ENCODE data around the gene GNA15. TPM values are rescaled to one million over a fixed set of nuclear protein-coding genes. Genes with fewer than 3 reads are reported as not detected.

GNA15 gene
- total and polyA plus RNA-seq, 2 donors (not counting 3 experiments of a cell fraction or from before 2014, with no cell fraction given): 0.17 TPM; not detected in 1

- BruUV-seq (replicated peaks): no TSS peak
- CTCF ChIA-PET: interaction anchor here (1.5 to 1.8 kb wide), 2 partner anchors 23 to 202 kb away, joined by 4 to 10 read pairs; no protein-coding TSS in a partner anchor
- H3K79me2 ChIP-seq (ENCODE audit: control insufficient read depth, insufficient read depth, low read length): no peaks in the 10 kb centered on the region
These were observed 16.6 kb downstream of the GNA15 start for GRCh38 chr19:3152419-3152780.

More at GRCh38 chr19:3152419-3152780, 16.6 kb downstream of the GNA15 start:
- no peaks in the 10 kb centered on the region for H3K27me3 ChIP-seq (ENCODE audit: control insufficient read depth in 2 of 2, insufficient read depth in 2 of 2, low read length in 2 of 2)
- no peaks in the 10 kb centered on the region for H4K20me1 ChIP-seq (replicated peaks; ENCODE audit: control insufficient read depth, extremely low read depth, insufficient read depth, low read length)
- TF ChIP-seq POLR2AphosphoS5 (IDR thresholded peaks at IDR 0.05; ENCODE audit: insufficient read depth, low read depth, low read length) (no peak), FOS (IDR thresholded peaks at IDR 0.05; ENCODE audit: borderline replicate concordance, insufficient read depth, low read length) (no peak), POLR2A (IDR thresholded peaks at IDR 0.05; ENCODE audit: low read depth, low read length) (no peak), EZH2 (IDR thresholded peaks at IDR 0.05; ENCODE audit: borderline replicate concordance, low read depth, low read length, severe bottlenecking) (no peak), MYC (IDR thresholded peaks at IDR 0.05; ENCODE audit: low read depth, low read length) (no peak), MAX (IDR thresholded peaks at IDR 0.05; ENCODE audit: insufficient read depth, insufficient read length) (no peak), GATA2 (IDR thresholded peaks at IDR 0.05; ENCODE audit: insufficient read depth, insufficient read length, low read depth, low read length) (no peak), JUN (IDR thresholded peaks at IDR 0.05; ENCODE audit: borderline replicate concordance, insufficient read depth, insufficient read length, low read depth) (no peak), CTCF (IDR thresholded peaks at IDR 0.05; ENCODE audit: extremely low read depth in 1 of 2, insufficient read depth in 1 of 2, low read depth in 1 of 2, low read length in 2 of 2) (no peak)
- dilution Hi-C loops (cut with MboI; ENCODE audit: extremely low pct_ligation_motif_present, low sequenced_read_pairs): no loop called here
- H3K9me3 ChIP-seq (replicated peaks; ENCODE audit: control insufficient read depth, insufficient read depth, low read length): no peaks in the 10 kb centered on the region
- intact Hi-C loops (cut with micrococcal nuclease): no loop called here
- DNase-seq (ENCODE audit: low read depth, low spot score) (no peak), FAIRE-seq (no peak)
- H3K9me1 ChIP-seq (replicated peaks; ENCODE audit: control insufficient read depth, extremely low read depth, insufficient read depth, low read length): no peaks in the 10 kb centered on the region
- H3K9ac ChIP-seq (replicated peaks; ENCODE audit: extremely low read depth, insufficient read depth, low read length): no peak overlapping the region
- POLR2A ChIA-PET: no interaction called here
- no peak overlapping the region for H2AFZ ChIP-seq (ENCODE audit: low read depth, low read length)
- H3K27ac ChIP-seq (ENCODE audit: insufficient read depth, low read depth, low read length): no peak overlapping the region
- H3K4me1 ChIP-seq (ENCODE audit: control insufficient read depth, extremely low read depth, insufficient read depth, low read length): peaks cover 13% of the 10 kb centered on the region
- H3K4me2 ChIP-seq (ENCODE audit: insufficient read depth, low read length): no peak overlapping the region
- H3K36me3 ChIP-seq (ENCODE audit: control insufficient read depth in 2 of 2, extremely low read depth in 1 of 2, insufficient read depth in 2 of 2, low read length in 2 of 2): no peaks in the 10 kb centered on the region
- H3K4me3 ChIP-seq (replicated peaks in 1 of 3; ENCODE audit: insufficient read depth in 1 of 3, low read depth in 1 of 3, low read length in 3 of 3): no peak overlapping the region

All from endothelial cell of umbilical vein (primary cell).